Activated CD4-positive, alpha-beta T cell treated with anti-CD3 and anti-CD28 coated beads for 36 hours (primary cell): ENCODE results near the gene STOML2. TPM values are rescaled to one million over a fixed set of nuclear protein-coding genes. Genes with fewer than 3 reads are reported as not detected.

Source experiments
- ATAC-seq: fragments of 200-7000 bp; cut with Tn5 transposase; one replicate; pipeline ENCODE4 v1.10.0; 2021; ENCODE audit warnings: mild to moderate bottlenecking, moderate library complexity
- CTCF ChIA-PET: fragments of 350-600 bp; sonication (Branson Sonifier 250); formaldehyde crosslinking; loops from one replicate; lab custom pipeline; 2021; ENCODE audit warnings: antibody characterized with exemption; lab: Charles Lee
- POLR2A ChIA-PET: fragments of 350-600 bp; sonication (Branson Sonifier 250); formaldehyde crosslinking; loops from one replicate; lab custom pipeline; 2021; ENCODE audit warnings: antibody characterized with exemption, inconsistent platforms; lab: Charles Lee
- DNase-seq: peaks from one replicate; pipeline ENCODE4 v3.0.0-alpha.2; 2020
- H3K27ac Mint-ChIP-seq: one replicate; pipeline ENCODE4 v1.8.0; 2021; ENCODE audit warnings: mixed read lengths
- H3K27me3 Mint-ChIP-seq: one replicate; pipeline ENCODE4 v1.8.0; 2021; ENCODE audit warnings: mixed read lengths
- H3K36me3 Mint-ChIP-seq: one replicate; pipeline ENCODE4 v1.8.0; 2021; ENCODE audit warnings: low read depth, mixed read lengths
- H3K4me1 Mint-ChIP-seq: one replicate; pipeline ENCODE4 v1.8.0; 2021; ENCODE audit warnings: mixed read lengths
- H3K4me3 Mint-ChIP-seq: one replicate; pipeline ENCODE4 v1.8.0; 2021; ENCODE audit warnings: mild to moderate bottlenecking, moderate library complexity, mixed read lengths
- H3K9me3 Mint-ChIP-seq: one replicate; pipeline ENCODE4 v1.8.0; 2021; ENCODE audit warnings: low read depth, mixed read lengths
- intact Hi-C, 2 experiments: fragments of 100-400 bp; cut with DNase I in 1 of 2; cut with micrococcal nuclease in 1 of 2; formaldehyde crosslinking; loops; one replicate each; pipeline versions ENCODE4 v1.14.2 to v1.15.1; 2022 to 2024; cut with DNase I, micrococcal nuclease
- total RNA-seq, 2 experiments: library from RNA; stranded (reverse); gene quantifications; one replicate each; pipeline ENCODE4 v1.2.3, GENCODE V29; 2021

The STOML2 gene
- total RNA-seq, 2 experiments from 2014 or later, result 169 to 201 TPM

DNA sequence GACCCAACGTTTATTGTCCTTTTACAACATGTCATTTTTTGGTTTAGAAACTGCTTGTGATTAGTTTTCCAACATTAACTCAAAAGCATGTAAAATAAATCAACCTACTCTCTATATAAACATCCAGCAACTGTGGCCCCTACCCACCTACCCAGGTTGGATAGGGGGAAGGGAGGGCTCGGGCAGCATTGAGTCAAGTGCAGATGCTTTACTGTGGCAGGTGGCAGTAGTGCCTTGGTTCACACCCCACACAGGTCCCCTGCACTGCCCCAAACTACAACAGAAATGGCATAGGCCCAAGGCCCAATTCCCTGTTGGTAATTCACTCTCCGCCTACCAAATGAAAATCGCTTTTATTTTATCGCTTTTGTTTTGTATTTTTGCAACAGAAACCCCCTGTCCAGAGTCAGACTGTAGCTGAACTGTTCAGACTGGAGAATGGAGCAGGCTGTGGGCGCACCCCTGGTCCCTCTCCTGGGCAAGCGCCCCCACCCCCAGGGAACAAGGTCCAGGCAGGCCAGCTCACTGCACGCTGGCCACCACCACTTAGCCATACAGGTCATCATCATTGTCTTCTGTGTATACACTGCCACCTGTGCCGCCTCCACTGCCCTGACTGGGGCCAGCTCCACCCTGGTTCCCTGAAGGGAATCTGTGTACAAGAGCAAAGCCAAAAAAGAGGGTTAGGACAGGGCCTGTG, 46.2 kb downstream of the STOML2 start:
- peaks cover 75% of the 10 kb centered on the region for H3K36me3 Mint-ChIP-seq
- no peaks in the 10 kb centered on the region for H3K9me3 Mint-ChIP-seq
- POLR2A ChIA-PET, result interaction anchor here (1.2 to 1.5 kb wide), 2 partner anchors 14 to 15 kb away, joined by 3 to 11 read pairs; partner anchors contain the start of gene VCP
- no peak overlapping the region for H3K27ac Mint-ChIP-seq
- intact Hi-C loops, result no loop called here
- H3K4me1 Mint-ChIP-seq, result no peaks in the 10 kb centered on the region
- DNase-seq, result no peak
- CTCF ChIA-PET, result interaction anchor here (0.8 kb wide), 1 partner anchor 157 kb away, joined by 3 read pairs; no protein-coding TSS in a partner anchor
- H3K27me3 Mint-ChIP-seq, result no peaks in the 10 kb centered on the region
- no peak for ATAC-seq
- no peak overlapping the region for H3K4me3 Mint-ChIP-seq

DNA sequence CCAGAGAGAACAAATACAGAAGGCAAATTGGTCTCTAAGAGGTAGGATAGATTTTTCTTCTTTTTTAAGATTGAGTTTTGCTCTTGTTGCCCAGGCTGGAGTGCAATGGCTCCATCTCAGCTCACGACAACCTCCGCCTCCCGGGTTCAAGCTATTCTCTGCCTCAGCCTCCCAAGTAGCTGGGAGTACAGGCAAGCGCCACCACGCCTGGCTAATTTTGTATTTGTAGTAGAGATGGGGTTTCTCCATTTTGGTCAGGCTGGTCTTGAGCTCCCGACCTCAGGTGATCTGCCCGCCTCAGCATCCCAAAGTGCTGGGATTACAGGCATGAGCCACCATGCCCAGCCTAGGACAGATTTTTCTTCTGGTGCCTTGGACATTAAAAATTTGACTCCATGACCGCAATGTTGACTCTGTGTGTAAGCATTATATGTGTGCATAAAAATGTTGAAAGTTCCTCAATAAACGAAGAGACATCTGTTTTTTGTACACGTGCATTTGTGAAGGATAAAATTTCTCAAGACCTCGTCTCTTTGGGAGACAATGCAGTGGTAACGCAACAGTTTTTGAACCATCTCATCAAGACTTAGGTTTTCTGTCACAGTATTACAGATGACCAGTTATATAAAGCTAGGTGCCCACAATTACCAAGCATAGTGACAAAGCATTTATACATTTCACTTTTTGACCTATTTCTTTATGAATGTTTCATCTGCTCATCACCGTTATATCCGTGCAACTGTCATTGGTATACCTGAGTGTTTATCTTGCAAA, 47.9 kb downstream of the STOML2 start:
- DNase-seq, result no peak
- Mint-ChIP-seq H3K9me3 (no peaks in the 10 kb centered on the region), H3K4me1 (no peaks in the 10 kb centered on the region), H3K27ac (peak overlapping the region; percentile 0), H3K4me3 (no peak overlapping the region), H3K36me3 (peaks cover 65% of the 10 kb centered on the region), H3K27me3 (no peaks in the 10 kb centered on the region)
- intact Hi-C loops, result loop anchor here in 1 of 2 experiments (2.0 kb wide), 1 partner anchor 36 kb away; no protein-coding TSS in a partner anchor
- ChIA-PET CTCF (interaction anchor here (1.4 kb wide), 1 partner anchor 155 kb away, joined by 7 read pairs; no protein-coding TSS in a partner anchor), POLR2A (interaction anchor here (0.6 kb wide), 1 partner anchor 93 kb away, joined by 4 read pairs; no protein-coding TSS in a partner anchor)
- ATAC-seq, result no peak

DNA sequence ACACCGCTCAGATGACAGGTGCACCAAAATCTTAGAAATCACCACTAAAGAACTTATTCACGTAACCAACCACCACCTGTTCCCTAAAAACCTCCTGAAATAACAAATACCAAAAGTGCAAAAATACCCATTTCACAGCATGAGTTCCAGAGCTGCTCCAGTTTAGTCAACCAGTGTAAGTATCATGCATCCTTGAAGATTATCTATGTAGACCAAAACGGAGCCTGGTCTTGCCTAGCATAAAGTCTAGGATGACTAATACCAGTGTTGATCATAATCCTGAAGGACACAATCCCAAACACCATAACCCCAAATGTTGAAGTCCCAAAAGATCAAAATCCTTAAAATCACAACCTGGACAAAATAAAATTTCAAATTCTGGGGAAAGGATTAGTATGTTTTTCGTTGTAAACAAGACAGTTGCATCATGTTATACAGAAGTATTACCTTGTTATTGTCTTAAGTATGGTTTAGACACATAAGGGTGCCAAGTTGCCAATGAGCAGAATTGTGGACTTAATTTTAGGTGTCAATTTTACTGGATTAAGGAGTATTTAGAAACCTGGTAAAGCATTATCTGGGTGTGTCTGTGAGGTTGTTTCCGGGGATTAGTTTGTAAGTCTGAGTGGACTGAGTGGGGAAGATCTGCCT, 48.6 kb downstream of the STOML2 start:
- POLR2A ChIA-PET, result no interaction called here

DNA sequence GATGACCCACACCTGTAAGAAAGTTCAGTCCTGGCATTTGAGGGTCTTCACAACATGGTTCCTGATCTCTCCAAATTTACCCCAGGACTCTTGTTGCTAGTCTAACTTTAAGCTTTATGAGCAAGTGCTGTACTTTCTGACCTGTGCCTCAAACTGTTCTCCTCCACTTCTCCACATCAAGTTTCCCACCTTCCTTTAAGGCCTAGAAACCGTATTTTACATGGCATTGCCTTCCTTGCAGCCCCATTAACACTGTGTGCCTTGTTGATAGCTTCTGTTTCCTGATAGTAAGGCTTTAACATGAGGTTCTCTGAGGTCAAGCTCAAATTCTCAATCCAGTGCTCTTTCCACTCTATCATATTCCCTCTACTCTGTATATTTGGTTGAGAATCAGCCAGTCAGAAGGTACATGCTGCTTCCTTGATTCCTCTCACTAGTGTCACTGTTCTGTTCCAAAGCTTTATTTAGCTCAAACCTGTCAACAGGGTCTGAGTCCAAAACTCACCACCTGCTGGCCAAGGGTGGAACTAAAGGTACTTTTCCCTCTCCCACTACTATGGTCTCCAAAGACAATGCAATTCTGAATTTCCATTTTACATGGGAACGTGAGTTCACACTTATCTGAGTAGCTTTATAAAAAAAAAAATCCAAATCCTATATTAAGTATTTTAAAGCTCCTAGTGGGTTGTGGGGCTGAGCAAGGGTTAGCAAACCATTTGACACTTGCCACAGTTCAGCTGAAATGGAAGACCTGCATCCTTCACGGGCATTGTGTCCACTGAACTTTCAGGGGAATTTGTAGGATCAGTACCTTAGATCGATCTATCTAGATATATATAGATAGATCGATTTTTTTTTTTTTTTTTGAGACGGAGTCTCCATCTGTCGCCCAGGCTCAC, 51.6 kb downstream of the STOML2 start:
- no peaks in the 10 kb centered on the region for H3K27me3 Mint-ChIP-seq
- no peak overlapping the region for H3K4me3 Mint-ChIP-seq
- POLR2A ChIA-PET, result interaction anchor here (0.6 to 1.3 kb wide), 8 partner anchors 21 to 498 kb away, joined by 3 to 4 read pairs (median 4); partner anchors contain the start of gene VCP
- H3K9me3 Mint-ChIP-seq, result no peaks in the 10 kb centered on the region
- H3K27ac Mint-ChIP-seq, result peak overlapping the region; percentile 15
- intact Hi-C loops, result loop anchor here (1.0 kb wide), 2 partner anchors 152 to 290 kb away; no protein-coding TSS in a partner anchor
- DNase-seq (peak; percentile 76), ATAC-seq (peak; percentile 87)
- H3K36me3 Mint-ChIP-seq, result peaks cover 45% of the 10 kb centered on the region
- CTCF ChIA-PET, result interaction anchor here (0.6 to 4.0 kb wide), 53 partner anchors 8 to 736 kb away, joined by 3 to 67 read pairs (median 5); partner anchors contain the start of genes DNAJB5, PIGO and VCP
- H3K4me1 Mint-ChIP-seq, result no peaks in the 10 kb centered on the region

More for the DNA sequence above, 48.6 kb downstream of the STOML2 start:
- no peaks in the 10 kb centered on the region for H3K4me1 Mint-ChIP-seq
- ATAC-seq, result no peak
- peak overlapping the region; percentile 0 for H3K27ac Mint-ChIP-seq
- no peaks in the 10 kb centered on the region for H3K27me3 Mint-ChIP-seq
- peaks cover 61% of the 10 kb centered on the region for H3K36me3 Mint-ChIP-seq
- intact Hi-C loops, result loop anchor here in 1 of 2 experiments (2.0 kb wide), 1 partner anchor 36 kb away; no protein-coding TSS in a partner anchor
- no peak for DNase-seq
- no peaks in the 10 kb centered on the region for H3K9me3 Mint-ChIP-seq
- H3K4me3 Mint-ChIP-seq, result no peak overlapping the region
- CTCF ChIA-PET, result interaction anchor here (1.3 to 4.0 kb wide), 3 partner anchors 9 to 154 kb away, joined by 3 to 23 read pairs (median 7); partner anchors contain the start of gene FANCG

Other genes starting within 250 kb of the STOML2 start
- gene PHF24, start 144.8 kb downstream of the STOML2 start, total RNA-seq, result under 1 TPM; 0.09 to 0.18 TPM
- gene DNAJB5, start 113.4 kb downstream of the STOML2 start, total RNA-seq, result 10 to 100 TPM; 10.3 to 11.3 TPM
- gene VCP, start 30.5 kb downstream of the STOML2 start, total RNA-seq, result 100 to 1,000 TPM; 261 to 268 TPM
- gene FANCG, start 23.2 kb downstream of the STOML2 start, total RNA-seq, result 10 to 100 TPM; 92.8 to 93.4 TPM
- 10 to 100 TPM; 21.0 to 27.2 TPM for gene PIGO, start 6.5 kb downstream of the STOML2 start, total RNA-seq
- gene ATOSB, start 12.7 kb upstream of the STOML2 start, total RNA-seq, result 1 to 10 TPM; 5.7 to 6.4 TPM
- gene UNC13B, start 58.9 kb upstream of the STOML2 start, total RNA-seq, result 1 to 10 TPM; 2.7 to 4.0 TPM